HEK293 (cell line): ENCODE results near the gene PTPRN.
A peak's percentile ranks its signal among the peaks of the same experiment; 100 is the strongest.
"Not testable (repeated sequence)": the region's sequence is repeated elsewhere in the genome, so short reads cannot be mapped to it uniquely, and the experiment has no call there.

Experiments used
- CTCF ChIA-PET: fragments of 350-600 bp; formaldehyde crosslinking; extraction: SDS; loops from one replicate; lab custom pipeline; 2021; ENCODE audit warnings: antibody characterized with exemption; lab: Yijun Ruan, JAX
- POLR2A ChIA-PET: fragments of 300-600 bp; formaldehyde crosslinking; extraction: SDS; loops from one replicate; lab custom pipeline; 2020; ENCODE audit warnings: antibody characterized with exemption, inconsistent platforms; lab: Yijun Ruan, JAX
- H3K27ac ChIP-seq: fragments of 200-500 bp; sonication (Bioruptor generic); 2 replicates; pipeline ENCODE4 v1.5.1; 2014; ENCODE audit warnings: low read depth, low read length, control low read depth, inconsistent platforms; ENCODE audit errors: extremely low read depth
- H3K36me3 ChIP-seq, 2 experiments: fragments of 200-500 bp in 1 of 2; sonication (Bioruptor generic) in 1 of 2; 1 replicate in 1 of 2; 2 replicates in 1 of 2; pipeline ENCODE4 v1.5.1; 2014 to 2017; ENCODE audit warnings: inconsistent platforms in 2 of 2, low read length in 2 of 2; ENCODE audit not compliant: control insufficient read depth in 2 of 2, insufficient read depth in 1 of 2
- H3K4me1 ChIP-seq: fragments of 200-500 bp; sonication (Bioruptor generic); 2 replicates; pipeline ENCODE4 v1.5.1; 2014; ENCODE audit warnings: mild to moderate bottlenecking, low read length, inconsistent platforms; ENCODE audit not compliant: control insufficient read depth, insufficient read depth
- H3K4me3 ChIP-seq: 2 replicates; pipeline ENCODE4 v1.5.1; 2011; ENCODE audit warnings: low read depth, mild to moderate bottlenecking, control low read depth, low read length, moderate library complexity
- H3K9me3 ChIP-seq: fragments of 200-500 bp; sonication (Bioruptor generic); 2 replicates; pipeline ENCODE4 v1.5.1; 2014; ENCODE audit warnings: low read depth, low read length, inconsistent platforms; ENCODE audit not compliant: control insufficient read depth, insufficient read depth
- ZBTB11 ChIP-seq: fragments of 450-650 bp; formaldehyde crosslinking; conservative IDR thresholded peaks from 2 replicates; pipeline ENCODE4 v1.5.1; 2016; ENCODE audit warnings: low read depth, missing biosample characterization, missing genetic modification characterization
- ZBTB8A ChIP-seq: fragments of 450-650 bp; formaldehyde crosslinking; IDR thresholded peaks from 2 replicates; pipeline ENCODE4 v1.5.1; 2016; ENCODE audit warnings: missing biosample characterization, missing genetic modification characterization
- ZNF140 ChIP-seq: fragments of 450-650 bp; formaldehyde crosslinking; IDR thresholded peaks from 2 replicates; pipeline ENCODE4 v1.5.1; 2016; ENCODE audit warnings: missing biosample characterization, missing genetic modification characterization
- ZNF266 ChIP-seq: fragments of 450-650 bp; formaldehyde crosslinking; IDR thresholded peaks from 2 replicates; pipeline ENCODE4 v1.5.1; 2016; ENCODE audit warnings: missing biosample characterization, missing genetic modification characterization, low read depth
- ZNF341 ChIP-seq: fragments of 450-650 bp; formaldehyde crosslinking; IDR thresholded peaks from 2 replicates; pipeline ENCODE4; 2016; ENCODE audit warnings: low read depth, missing biosample characterization, missing genetic modification characterization
- ZNF394 ChIP-seq: fragments of 450-650 bp; formaldehyde crosslinking; IDR thresholded peaks from 2 replicates; pipeline ENCODE4 v1.5.1; 2016; ENCODE audit warnings: missing biosample characterization, missing genetic modification characterization, mild to moderate bottlenecking, moderate library complexity, borderline replicate concordance
- ZNF426 ChIP-seq: fragments of 450-650 bp; formaldehyde crosslinking; IDR thresholded peaks from 2 replicates; pipeline ENCODE4 v1.5.1; 2017; ENCODE audit warnings: missing biosample characterization, missing genetic modification characterization, mild to moderate bottlenecking, inconsistent platforms, moderate library complexity
- ZNF518A ChIP-seq: fragments of 450-650 bp; formaldehyde crosslinking; conservative IDR thresholded peaks from 2 replicates; pipeline ENCODE4 v1.5.1; 2016; ENCODE audit warnings: low read depth, missing biosample characterization, missing genetic modification characterization
- ZNF560 ChIP-seq: fragments of 450-650 bp; formaldehyde crosslinking; IDR thresholded peaks from 2 replicates; pipeline ENCODE4 v1.5.1; 2017; ENCODE audit warnings: missing biosample characterization, missing genetic modification characterization, borderline replicate concordance
- ZNF623 ChIP-seq: fragments of 450-650 bp; formaldehyde crosslinking; IDR thresholded peaks from 2 replicates; pipeline ENCODE4 v1.5.1; 2016; ENCODE audit warnings: missing biosample characterization, missing genetic modification characterization
- ZNF626 ChIP-seq: fragments of 450-650 bp; sonication (Bioruptor Pico); formaldehyde crosslinking; IDR thresholded peaks from 2 replicates; pipeline ENCODE4 v1.5.1; 2018; ENCODE audit warnings: missing biosample characterization, missing genetic modification characterization, inconsistent platforms
- ZNF654 ChIP-seq: fragments of 450-650 bp; formaldehyde crosslinking; IDR thresholded peaks from 2 replicates; pipeline ENCODE4 v1.5.1; 2016; ENCODE audit warnings: low read depth, missing biosample characterization, missing genetic modification characterization
- ZNF830 ChIP-seq: fragments of 450-650 bp; IDR thresholded peaks from 2 replicates; pipeline ENCODE4 v1.5.0; 2018; ENCODE audit warnings: missing biosample characterization, missing genetic modification characterization, low read depth, mild to moderate bottlenecking, moderate library complexity
- TF ChIP-seq, protein P1 (sequence below): fragments of 450-650 bp; formaldehyde crosslinking; IDR thresholded peaks from 2 replicates; pipeline ENCODE4 v1.5.1; 2016; ENCODE audit warnings: missing biosample characterization, missing genetic modification characterization
- TF ChIP-seq, protein P2 (sequence below): fragments of 450-650 bp; formaldehyde crosslinking; IDR thresholded peaks from 2 replicates; pipeline ENCODE4 v1.5.1; 2016; ENCODE audit warnings: missing biosample characterization, missing genetic modification characterization

Gene PTPRN

GRCh38 chr2:219261024-219261855, 48.0 kb downstream of the PTPRN start:
- ChIA-PET POLR2A (interaction anchor here (0.9 to 1.4 kb wide), 2 partner anchors 12 to 17 kb away, joined by 3 to 6 read pairs; no protein-coding TSS in a partner anchor), CTCF (interaction anchor here (0.6 to 2.4 kb wide), 7 partner anchors 17 to 459 kb away, joined by 3 to 18 read pairs (median 5); partner anchors contain the start of genes ANKZF1 and DNAJB2)
- H3K27ac ChIP-seq, result no peak overlapping the region
- no peak for TF ChIP-seq ZNF830 (tag by site-specific recombination)
- TF ChIP-seq, protein P1, sequence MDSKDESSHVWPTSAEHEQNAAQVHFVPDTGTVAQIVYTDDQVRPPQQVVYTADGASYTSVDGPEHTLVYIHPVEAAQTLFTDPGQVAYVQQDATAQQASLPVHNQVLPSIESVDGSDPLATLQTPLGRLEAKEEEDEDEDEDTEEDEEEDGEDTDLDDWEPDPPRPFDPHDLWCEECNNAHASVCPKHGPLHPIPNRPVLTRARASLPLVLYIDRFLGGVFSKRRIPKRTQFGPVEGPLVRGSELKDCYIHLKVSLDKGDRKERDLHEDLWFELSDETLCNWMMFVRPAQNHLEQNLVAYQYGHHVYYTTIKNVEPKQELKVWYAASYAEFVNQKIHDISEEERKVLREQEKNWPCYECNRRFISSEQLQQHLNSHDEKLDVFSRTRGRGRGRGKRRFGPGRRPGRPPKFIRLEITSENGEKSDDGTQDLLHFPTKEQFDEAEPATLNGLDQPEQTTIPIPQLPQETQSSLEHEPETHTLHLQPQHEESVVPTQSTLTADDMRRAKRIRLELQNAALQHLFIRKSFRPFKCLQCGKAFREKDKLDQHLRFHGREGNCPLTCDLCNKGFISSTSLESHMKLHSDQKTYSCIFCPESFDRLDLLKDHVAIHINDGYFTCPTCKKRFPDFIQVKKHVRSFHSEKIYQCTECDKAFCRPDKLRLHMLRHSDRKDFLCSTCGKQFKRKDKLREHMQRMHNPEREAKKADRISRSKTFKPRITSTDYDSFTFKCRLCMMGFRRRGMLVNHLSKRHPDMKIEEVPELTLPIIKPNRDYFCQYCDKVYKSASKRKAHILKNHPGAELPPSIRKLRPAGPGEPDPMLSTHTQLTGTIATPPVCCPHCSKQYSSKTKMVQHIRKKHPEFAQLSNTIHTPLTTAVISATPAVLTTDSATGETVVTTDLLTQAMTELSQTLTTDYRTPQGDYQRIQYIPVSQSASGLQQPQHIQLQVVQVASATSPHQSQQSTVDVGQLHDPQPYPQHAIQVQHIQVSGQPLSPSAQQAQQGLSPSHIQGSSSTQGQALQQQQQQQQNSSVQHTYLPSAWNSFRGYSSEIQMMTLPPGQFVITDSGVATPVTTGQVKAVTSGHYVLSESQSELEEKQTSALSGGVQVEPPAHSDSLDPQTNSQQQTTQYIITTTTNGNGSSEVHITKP (tag by site-specific recombination), result peak; percentile 89
- peak; percentile 84 for TF ChIP-seq ZNF341 (tag by site-specific recombination)
- no peak for TF ChIP-seq ZNF654 (tag by site-specific recombination)
- TF ChIP-seq ZNF626 (tag by site-specific recombination), result no peak
- no peaks in the 10 kb centered on the region for H3K36me3 ChIP-seq
- H3K4me3 ChIP-seq, result no peak overlapping the region
- no peaks in the 10 kb centered on the region for H3K9me3 ChIP-seq
- H3K4me1 ChIP-seq, result no peaks in the 10 kb centered on the region; the same call in 1 of the 2 replicates

DNA sequence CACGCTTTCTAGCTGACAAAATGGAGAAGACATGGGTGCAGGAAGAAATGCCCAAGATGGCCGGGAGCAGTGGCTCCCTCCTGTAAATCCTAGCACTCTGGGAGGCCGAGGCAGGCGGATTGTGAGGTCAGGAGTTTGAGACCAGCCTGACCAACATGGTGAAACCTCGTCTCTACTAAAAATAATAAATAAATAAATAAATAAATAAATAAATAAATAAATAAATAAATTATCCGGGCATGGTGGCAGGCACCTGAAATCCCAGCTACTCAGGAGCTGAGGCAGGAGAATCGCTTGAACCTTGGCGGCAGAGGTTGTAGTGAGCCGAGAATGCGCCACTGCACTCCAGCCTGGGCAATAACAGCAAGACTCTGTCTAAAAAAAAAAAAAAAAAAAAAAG, 50.3 kb downstream of the PTPRN start:
- POLR2A ChIA-PET, result interaction anchor here (0.7 kb wide), 1 partner anchor 17 kb away, joined by 3 read pairs; no protein-coding TSS in a partner anchor
- CTCF ChIA-PET, result interaction anchor here (0.6 to 1.6 kb wide), 6 partner anchors 18 to 1003 kb away, joined by 3 to 12 read pairs (median 3); no protein-coding TSS in a partner anchor
- H3K4me1 ChIP-seq, H3K27ac ChIP-seq, H3K4me3 ChIP-seq, H3K36me3 ChIP-seq, H3K9me3 ChIP-seq: not testable (repeated sequence)
- TF ChIP-seq ZNF426 (tag by site-specific recombination) (peak; percentile 64), ZNF623 (tag by site-specific recombination) (peak; percentile 46), ZBTB11 (tag by site-specific recombination) (peak; percentile 63), ZNF140 (tag by site-specific recombination) (peak; percentile 45; the same call in 1 of the 2 replicates), ZNF518A (tag by site-specific recombination) (peak; percentile 73), ZNF394 (peak; percentile 84; the same call in 1 of the 2 replicates), ZBTB8A (tag by site-specific recombination) (peak; percentile 30; the same call in 1 of the 2 replicates), ZNF560 (tag by site-specific recombination) (0 out of 2 replicates have a peak, but pooled peaks have one; percentile 45), ZNF266 (tag by site-specific recombination) (0 out of 2 replicates have a peak, but pooled peaks have one; percentile 18)
- TF ChIP-seq, protein P2, sequence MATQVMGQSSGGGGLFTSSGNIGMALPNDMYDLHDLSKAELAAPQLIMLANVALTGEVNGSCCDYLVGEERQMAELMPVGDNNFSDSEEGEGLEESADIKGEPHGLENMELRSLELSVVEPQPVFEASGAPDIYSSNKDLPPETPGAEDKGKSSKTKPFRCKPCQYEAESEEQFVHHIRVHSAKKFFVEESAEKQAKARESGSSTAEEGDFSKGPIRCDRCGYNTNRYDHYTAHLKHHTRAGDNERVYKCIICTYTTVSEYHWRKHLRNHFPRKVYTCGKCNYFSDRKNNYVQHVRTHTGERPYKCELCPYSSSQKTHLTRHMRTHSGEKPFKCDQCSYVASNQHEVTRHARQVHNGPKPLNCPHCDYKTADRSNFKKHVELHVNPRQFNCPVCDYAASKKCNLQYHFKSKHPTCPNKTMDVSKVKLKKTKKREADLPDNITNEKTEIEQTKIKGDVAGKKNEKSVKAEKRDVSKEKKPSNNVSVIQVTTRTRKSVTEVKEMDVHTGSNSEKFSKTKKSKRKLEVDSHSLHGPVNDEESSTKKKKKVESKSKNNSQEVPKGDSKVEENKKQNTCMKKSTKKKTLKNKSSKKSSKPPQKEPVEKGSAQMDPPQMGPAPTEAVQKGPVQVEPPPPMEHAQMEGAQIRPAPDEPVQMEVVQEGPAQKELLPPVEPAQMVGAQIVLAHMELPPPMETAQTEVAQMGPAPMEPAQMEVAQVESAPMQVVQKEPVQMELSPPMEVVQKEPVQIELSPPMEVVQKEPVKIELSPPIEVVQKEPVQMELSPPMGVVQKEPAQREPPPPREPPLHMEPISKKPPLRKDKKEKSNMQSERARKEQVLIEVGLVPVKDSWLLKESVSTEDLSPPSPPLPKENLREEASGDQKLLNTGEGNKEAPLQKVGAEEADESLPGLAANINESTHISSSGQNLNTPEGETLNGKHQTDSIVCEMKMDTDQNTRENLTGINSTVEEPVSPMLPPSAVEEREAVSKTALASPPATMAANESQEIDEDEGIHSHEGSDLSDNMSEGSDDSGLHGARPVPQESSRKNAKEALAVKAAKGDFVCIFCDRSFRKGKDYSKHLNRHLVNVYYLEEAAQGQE, result 0 out of 2 replicates have a peak, but pooled peaks have one; percentile 24
